K562 (cell line): ENCODE measurements around the gene CHPF.

Experiments used
- AFF4 ChIP-seq: sonication (generic); formaldehyde crosslinking; IDR thresholded peaks from 2 replicates; pipeline ENCODE4 v1.8.0; 2023; ENCODE audit warnings: mild to moderate bottlenecking, missing genetic modification reagents
- CEBPB ChIP-seq: fragments of 450-650 bp; IDR thresholded peaks from 2 replicates; pipeline ENCODE4 v1.6.1; 2016; ENCODE audit warnings: missing genetic modification characterization, missing compliant biosample characterization
- ETV1 ChIP-seq: fragments of 450-650 bp; conservative IDR thresholded peaks from 2 replicates; pipeline ENCODE4 v1.6.1; 2016; ENCODE audit warnings: missing genetic modification characterization, control low read depth, low read depth, missing compliant biosample characterization
- IRF1 ChIP-seq: sonication (generic); formaldehyde crosslinking; IDR thresholded peaks from 2 replicates; pipeline ENCODE4 v1.8.0; 2022; ENCODE audit warnings: missing genetic modification reagents, mild to moderate bottlenecking, borderline replicate concordance
- PHF21A ChIP-seq: fragments of 450-650 bp; IDR thresholded peaks from 2 replicates; pipeline ENCODE4 v1.6.1; 2017; ENCODE audit warnings: low read depth, borderline replicate concordance
- POLR2AphosphoS5 ChIP-seq: IDR thresholded peaks from 2 replicates; pipeline ENCODE4 v1.6.1; 2011; ENCODE audit warnings: mild to moderate bottlenecking, low read depth, low read length, moderate library complexity; ENCODE audit not compliant: control insufficient read depth, insufficient read depth

DNA sequence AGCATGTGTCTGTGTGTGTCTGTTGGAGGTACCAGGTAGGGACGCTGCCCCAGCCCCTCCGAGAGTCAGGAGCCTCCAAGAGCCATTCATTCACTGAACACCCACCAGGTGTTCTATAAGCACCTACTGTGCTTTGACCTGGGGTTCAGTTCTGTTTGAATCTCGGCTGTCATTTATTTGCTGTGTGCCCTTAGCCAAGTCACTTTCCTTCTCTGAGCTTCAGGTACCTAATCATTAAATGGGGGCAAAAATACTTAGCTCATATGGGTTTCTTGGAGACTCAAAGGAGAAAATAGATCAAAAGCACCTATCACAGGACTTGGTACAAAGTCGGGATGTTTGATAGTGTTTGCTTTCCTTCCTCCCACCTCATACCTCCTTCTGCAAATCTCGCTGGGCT, 16.1 kb downstream of the CHPF start:
- TF ChIP-seq IRF1 (CRISPR knock-in tag) (no peak), POLR2AphosphoS5 (no peak), CEBPB (tag) (no peak), AFF4 (CRISPR knock-in tag) (no peak), PHF21A (no peak), ETV1 (no peak)
